Activated naive CD4-positive, alpha-beta T cell treated with anti-CD3 and anti-CD28 coated beads, Interleukin-2, amount 50 U/mL, for 24 hours (primary cell): ENCODE data around the gene SNX5.

Experiments
- H3K27ac Mint-ChIP-seq: one replicate; pipeline ENCODE4 v1.8.0; 2021; ENCODE audit warnings: mild to moderate bottlenecking, mixed read lengths
- H3K27me3 Mint-ChIP-seq: one replicate; pipeline ENCODE4 v1.8.0; 2021; ENCODE audit warnings: mixed read lengths
- H3K36me3 Mint-ChIP-seq: one replicate; pipeline ENCODE4 v1.8.0; 2021; ENCODE audit warnings: mixed read lengths
- H3K4me1 Mint-ChIP-seq: one replicate; pipeline ENCODE4 v1.8.0; 2021; ENCODE audit warnings: mixed read lengths
- H3K4me3 Mint-ChIP-seq: one replicate; pipeline ENCODE4 v1.8.0; 2021; ENCODE audit warnings: mild to moderate bottlenecking, mixed read lengths
- H3K9me3 Mint-ChIP-seq: one replicate; pipeline ENCODE4 v1.8.0; 2021; ENCODE audit warnings: mixed read lengths

The SNX5 gene

DNA sequence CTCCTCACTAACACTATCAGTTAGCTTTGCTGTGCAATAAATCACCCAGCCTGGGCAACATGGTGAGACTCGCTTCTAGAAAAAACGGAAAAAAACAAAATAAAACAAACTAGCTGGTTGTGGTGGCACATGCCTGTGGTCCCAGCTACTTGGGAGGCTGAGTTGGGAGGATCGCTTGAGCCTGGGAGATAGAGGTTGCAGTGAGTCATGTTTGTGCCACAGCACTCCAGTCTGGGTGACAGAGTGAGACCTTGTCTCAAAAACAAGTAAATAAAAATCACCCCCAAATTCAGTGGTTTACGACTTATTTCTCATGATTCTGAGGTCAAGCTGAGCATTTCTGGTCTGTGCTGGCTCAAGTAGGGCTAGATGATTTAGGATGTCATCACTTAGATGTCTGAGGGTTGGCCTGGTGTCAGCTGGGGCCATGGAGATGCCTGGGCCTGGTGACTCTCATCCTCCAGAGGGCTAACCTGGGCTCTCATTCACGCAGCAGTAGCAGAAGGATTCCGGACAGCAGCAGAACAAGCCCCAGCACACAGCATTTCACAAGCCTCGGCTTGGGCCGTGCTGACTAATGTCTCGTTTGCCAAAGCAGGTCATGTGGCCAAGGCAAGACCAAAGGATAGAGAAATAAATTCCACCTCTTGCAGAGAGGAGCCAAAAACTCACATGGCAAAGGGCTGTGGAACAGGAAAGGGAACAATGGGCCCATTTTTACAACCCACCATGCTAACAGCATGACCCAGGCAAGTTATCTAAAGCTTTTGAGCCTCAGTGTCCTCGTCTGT is 32.7 kb upstream of the SNX5 start:
- no peak overlapping the region for H3K27ac Mint-ChIP-seq
- H3K27me3 Mint-ChIP-seq = peaks cover 3% of the 10 kb centered on the region
- no peaks in the 10 kb centered on the region for H3K36me3 Mint-ChIP-seq
- H3K4me1 Mint-ChIP-seq = peaks cover under 1% of the 10 kb centered on the region
- H3K4me3 Mint-ChIP-seq = no peak overlapping the region
- H3K9me3 Mint-ChIP-seq = no peaks in the 10 kb centered on the region

GRCh38 chr20:17999566-17999965 is 31.0 kb upstream of the SNX5 start:
- Mint-ChIP-seq H3K27me3 (peaks cover 3% of the 10 kb centered on the region), H3K4me1 (peaks cover 6% of the 10 kb centered on the region), H3K36me3 (no peaks in the 10 kb centered on the region), H3K27ac (no peak overlapping the region), H3K4me3 (no peak overlapping the region), H3K9me3 (no peaks in the 10 kb centered on the region)

GRCh38 chr20:17998446-17998845 is 29.9 kb upstream of the SNX5 start:
- Mint-ChIP-seq H3K27me3 (peaks cover 3% of the 10 kb centered on the region), H3K4me3 (no peak overlapping the region), H3K27ac (no peak overlapping the region), H3K4me1 (peaks cover 6% of the 10 kb centered on the region), H3K9me3 (no peaks in the 10 kb centered on the region), H3K36me3 (no peaks in the 10 kb centered on the region)

GRCh38 chr20:17995967-17996819 is 27.6 kb upstream of the SNX5 start:
- Mint-ChIP-seq H3K4me3 (no peak overlapping the region), H3K4me1 (peaks cover 20% of the 10 kb centered on the region), H3K36me3 (no peaks in the 10 kb centered on the region), H3K27ac (no peak overlapping the region), H3K9me3 (no peaks in the 10 kb centered on the region), H3K27me3 (peaks cover 3% of the 10 kb centered on the region)

GRCh38 chr20:17993546-17993945 is 25.0 kb upstream of the SNX5 start:
- no peak overlapping the region for H3K27ac Mint-ChIP-seq
- H3K4me3 Mint-ChIP-seq = no peak overlapping the region

DNA sequence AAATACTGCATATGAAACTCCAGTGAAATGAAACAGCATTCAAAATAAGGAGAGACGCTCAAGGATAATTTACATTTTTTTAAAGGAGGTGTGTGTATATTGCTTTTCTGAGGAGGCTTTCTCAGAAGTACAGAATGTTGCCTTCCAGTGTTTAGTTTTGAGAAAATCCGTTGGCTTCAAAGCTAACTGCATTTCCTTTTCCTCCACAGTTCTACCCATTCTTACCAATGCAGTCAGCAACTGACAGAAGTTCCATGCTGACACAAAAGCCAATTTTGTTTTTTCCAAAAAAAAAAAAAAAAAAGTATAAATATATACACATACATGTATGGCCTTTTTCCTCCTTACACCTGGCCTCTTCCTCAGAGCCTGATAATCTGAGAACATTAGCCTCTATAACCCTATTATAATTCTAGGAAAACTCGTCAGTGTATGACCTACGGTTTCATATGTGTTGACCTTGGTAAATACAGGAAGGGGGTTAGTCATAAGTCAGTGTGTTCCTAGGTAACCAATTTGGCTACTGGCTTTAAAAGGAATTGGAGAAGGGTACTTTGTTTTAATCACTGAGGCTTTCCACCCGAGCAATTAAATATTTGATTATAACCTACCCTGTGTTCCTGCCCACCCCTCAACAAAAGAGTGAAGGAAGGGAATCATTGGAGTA is 24.4 kb upstream of the SNX5 start:
- H3K27me3 Mint-ChIP-seq = no peaks in the 10 kb centered on the region
- peaks cover 27% of the 10 kb centered on the region for H3K4me1 Mint-ChIP-seq
- H3K4me3 Mint-ChIP-seq = no peak overlapping the region
- H3K27ac Mint-ChIP-seq = no peak overlapping the region
- H3K36me3 Mint-ChIP-seq = peaks cover 3% of the 10 kb centered on the region
- no peaks in the 10 kb centered on the region for H3K9me3 Mint-ChIP-seq

More at GRCh38 chr20:17993546-17993945, 25.0 kb upstream of the SNX5 start:
- Mint-ChIP-seq H3K9me3 (no peaks in the 10 kb centered on the region), H3K27me3 (no peaks in the 10 kb centered on the region), H3K36me3 (peaks cover 3% of the 10 kb centered on the region), H3K4me1 (peaks cover 22% of the 10 kb centered on the region)

GRCh38 chr20:17992224-17992637 is 23.6 kb upstream of the SNX5 start:
- Mint-ChIP-seq H3K27ac (peak overlapping the region; percentile 59), H3K4me1 (peaks cover 35% of the 10 kb centered on the region), H3K9me3 (no peaks in the 10 kb centered on the region), H3K36me3 (peaks cover 3% of the 10 kb centered on the region), H3K4me3 (no peak overlapping the region), H3K27me3 (no peaks in the 10 kb centered on the region)

GRCh38 chr20:17990278-17990972 is 21.8 kb upstream of the SNX5 start:
- Mint-ChIP-seq H3K9me3 (no peaks in the 10 kb centered on the region), H3K27ac (no peak overlapping the region), H3K4me1 (peaks cover 32% of the 10 kb centered on the region)

DNA sequence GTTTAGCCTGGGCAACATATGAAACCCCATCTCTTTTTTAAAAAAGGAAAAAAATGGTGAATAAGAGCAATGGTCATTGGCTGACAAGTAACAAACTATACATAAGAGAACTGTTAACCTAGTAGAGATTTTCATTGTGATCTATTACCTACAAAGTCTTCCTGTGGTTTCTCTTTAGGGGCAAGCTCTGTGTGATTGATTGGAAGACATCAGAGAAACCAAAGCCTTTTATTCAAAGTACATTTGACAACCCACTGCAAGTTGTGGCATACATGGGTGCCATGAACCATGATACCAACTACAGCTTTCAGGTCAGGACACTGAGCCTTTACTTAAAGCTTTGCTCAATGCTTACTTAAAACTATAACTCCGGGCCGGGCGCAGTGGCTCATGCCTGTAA is 19.4 kb upstream of the SNX5 start:
- Mint-ChIP-seq H3K27ac (no peak overlapping the region), H3K4me3 (no peak overlapping the region), H3K36me3 (peaks cover 4% of the 10 kb centered on the region), H3K27me3 (no peaks in the 10 kb centered on the region), H3K9me3 (no peaks in the 10 kb centered on the region), H3K4me1 (peaks cover 29% of the 10 kb centered on the region)

More at GRCh38 chr20:17990278-17990972, 21.8 kb upstream of the SNX5 start:
- Mint-ChIP-seq H3K4me3 (no peak overlapping the region), H3K27me3 (no peaks in the 10 kb centered on the region), H3K36me3 (peaks cover 3% of the 10 kb centered on the region)

DNA sequence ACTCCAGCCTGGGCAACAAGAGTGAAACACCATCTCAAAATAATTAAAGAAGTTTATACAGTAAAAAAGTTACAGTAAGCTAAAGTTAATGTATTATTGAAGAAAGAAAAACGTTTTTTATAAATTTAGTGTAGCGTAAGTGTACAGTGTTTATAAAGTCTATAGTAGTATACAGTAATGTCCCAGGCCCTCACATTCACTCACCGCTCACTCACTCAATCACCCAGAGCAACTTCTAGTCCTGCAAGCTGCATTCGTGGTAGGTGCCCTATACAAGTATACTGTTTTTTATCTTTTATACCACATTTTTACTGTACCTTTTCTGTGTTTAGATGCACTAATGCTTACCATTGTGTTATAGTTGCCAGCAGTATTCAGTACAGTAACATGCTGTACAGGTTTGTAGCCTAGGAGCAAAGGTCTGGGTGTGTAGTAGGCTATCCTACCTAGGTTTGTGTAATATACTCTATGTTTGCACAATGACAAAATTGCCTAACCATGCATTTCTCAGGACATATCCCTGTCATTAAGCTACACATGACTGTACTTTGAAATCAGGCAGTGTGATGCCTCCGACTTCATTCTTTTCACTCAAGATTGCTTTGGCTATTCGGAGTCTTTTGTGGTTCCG is 16.9 kb upstream of the SNX5 start:
- Mint-ChIP-seq H3K36me3 (peaks cover 6% of the 10 kb centered on the region), H3K9me3 (no peaks in the 10 kb centered on the region), H3K27ac (no peak overlapping the region), H3K27me3 (no peaks in the 10 kb centered on the region), H3K4me3 (no peak overlapping the region), H3K4me1 (peaks cover 18% of the 10 kb centered on the region)

DNA sequence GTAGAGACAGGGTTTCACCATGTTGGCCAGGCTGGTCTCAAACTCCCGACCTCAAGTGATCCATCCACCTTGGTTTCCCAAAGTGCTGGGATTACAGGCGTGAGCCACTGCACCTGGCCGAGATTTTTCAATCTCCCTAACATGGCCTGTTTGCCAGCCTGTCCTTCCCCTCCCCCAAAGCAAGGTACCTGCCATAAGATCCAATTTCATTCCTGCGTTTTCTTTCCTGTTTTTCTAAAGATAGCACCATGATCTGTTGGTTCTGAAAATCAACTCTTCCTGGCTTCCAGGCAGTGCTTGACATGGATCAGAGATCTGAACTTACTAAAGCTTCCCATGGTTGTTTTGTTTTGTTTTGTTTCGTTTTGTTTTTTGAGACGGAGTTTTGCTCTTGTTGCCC is 7.7 kb upstream of the SNX5 start:
- Mint-ChIP-seq H3K9me3 (no peaks in the 10 kb centered on the region), H3K27me3 (no peaks in the 10 kb centered on the region), H3K36me3 (peaks cover 13% of the 10 kb centered on the region), H3K27ac (no peak overlapping the region), H3K4me1 (peaks cover 28% of the 10 kb centered on the region), H3K4me3 (no peak overlapping the region)

DNA sequence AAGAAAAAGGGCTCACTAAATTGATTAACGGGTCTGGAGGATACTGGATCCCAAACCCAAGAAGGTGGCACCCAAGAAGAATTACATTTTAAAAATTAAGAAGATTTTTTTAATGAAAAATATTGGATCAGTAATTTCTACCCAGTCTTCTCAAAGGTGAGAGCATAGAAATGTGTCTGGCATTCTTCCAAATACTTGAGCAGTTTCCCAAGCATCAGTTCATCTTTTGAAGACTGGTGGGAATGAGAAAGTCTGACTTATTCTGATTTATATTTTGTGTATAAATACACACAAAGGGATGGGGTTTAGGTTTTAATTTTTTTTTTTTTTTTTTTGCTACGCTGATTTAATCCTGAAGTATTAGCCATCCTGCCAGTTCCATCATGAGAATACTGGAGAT is 3.5 kb upstream of the SNX5 start:
- H3K4me1 Mint-ChIP-seq = peaks cover 46% of the 10 kb centered on the region

GRCh38 chr20:17971300-17972013 is 2.9 kb upstream of the SNX5 start:
- peaks cover 46% of the 10 kb centered on the region for H3K4me1 Mint-ChIP-seq
- H3K9me3 Mint-ChIP-seq = no peaks in the 10 kb centered on the region
- peak overlapping the region; percentile 56 for H3K4me3 Mint-ChIP-seq
- peaks cover 23% of the 10 kb centered on the region for H3K36me3 Mint-ChIP-seq
- no peak overlapping the region for H3K27ac Mint-ChIP-seq
- H3K27me3 Mint-ChIP-seq = no peaks in the 10 kb centered on the region

More for the DNA sequence above, 3.5 kb upstream of the SNX5 start:
- no peaks in the 10 kb centered on the region for H3K9me3 Mint-ChIP-seq
- H3K27me3 Mint-ChIP-seq = no peaks in the 10 kb centered on the region
- no peak overlapping the region for H3K27ac Mint-ChIP-seq
- peaks cover 17% of the 10 kb centered on the region for H3K36me3 Mint-ChIP-seq
- H3K4me3 Mint-ChIP-seq = peak overlapping the region; percentile 56

DNA sequence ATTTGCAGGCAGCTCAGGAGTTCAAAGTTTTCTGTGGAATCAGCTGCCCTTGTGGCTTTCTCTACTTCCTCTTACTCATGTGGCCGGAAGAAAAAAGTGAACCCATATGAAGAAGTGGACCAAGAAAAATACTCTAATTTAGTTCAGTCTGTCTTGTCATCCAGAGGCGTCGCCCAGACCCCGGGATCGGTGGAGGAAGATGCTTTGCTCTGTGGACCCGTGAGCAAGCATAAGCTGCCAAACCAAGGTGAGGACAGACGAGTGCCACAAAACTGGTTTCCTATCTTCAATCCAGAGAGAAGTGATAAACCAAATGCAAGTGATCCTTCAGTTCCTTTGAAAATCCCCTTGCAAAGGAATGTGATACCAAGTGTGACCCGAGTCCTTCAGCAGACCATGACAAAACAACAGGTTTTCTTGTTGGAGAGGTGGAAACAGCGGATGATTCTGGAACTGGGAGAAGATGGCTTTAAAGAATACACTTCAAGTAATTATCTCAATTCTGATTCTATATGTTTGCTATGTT is 1.4 kb upstream of the SNX5 start:
- Mint-ChIP-seq H3K9me3 (no peaks in the 10 kb centered on the region), H3K36me3 (peaks cover 23% of the 10 kb centered on the region), H3K4me3 (peak overlapping the region; percentile 93), H3K27ac (peak overlapping the region; percentile 97), H3K27me3 (no peaks in the 10 kb centered on the region), H3K4me1 (peaks cover 54% of the 10 kb centered on the region)
